LHCN-M2 (cell line): ENCODE results near the gene ST8SIA1. TPM values are rescaled to one million over a fixed set of nuclear protein-coding genes. Genes with fewer than 3 reads are reported as not detected.
A peak's percentile ranks its signal among the peaks of the same experiment; 100 is the strongest.
"Not testable (repeated sequence)": the region's sequence is repeated elsewhere in the genome, so short reads cannot be mapped to it uniquely, and the experiment has no call there.

Experiments used
- DNase-seq: peaks from one replicate; pipeline ENCODE4 v3.0.0-alpha.2; 2012; ENCODE audit warnings: low read depth
- total RNA-seq: library from RNA; depleted of rRNA; stranded (reverse); fragments of >200 nt; gene quantifications from 2 replicates; pipeline ENCODE4 v1.2.3, GENCODE V29; 2014; rRNA removed

ST8SIA1 gene
- total RNA-seq, 1 experiment from 2014 or later: 0.86 TPM

- peak; percentile 46 for DNase-seq
These were observed 162.0 kb downstream of the ST8SIA1 start for GRCh38 chr12:22172501-22172900.

GRCh38 chr12:22169376-22169775 is 165.1 kb downstream of the ST8SIA1 start:
- DNase-seq: no peak

- no peak for DNase-seq
These were observed 170.4 kb downstream of the ST8SIA1 start for GRCh38 chr12:22164139-22164538.

GRCh38 chr12:22163594-22163993 is 170.9 kb downstream of the ST8SIA1 start:
- DNase-seq: no peak

- DNase-seq: no peak
These were observed 174.0 kb downstream of the ST8SIA1 start for GRCh38 chr12:22160396-22161003.

GRCh38 chr12:22149286-22149685 is 185.2 kb downstream of the ST8SIA1 start:
- DNase-seq: not testable (repeated sequence)

- not testable (repeated sequence) for DNase-seq
These were observed 187.8 kb downstream of the ST8SIA1 start for GRCh38 chr12:22146686-22147085.

Other genes with a start within 250 kb of the ST8SIA1 start
- 12.2 and 14.9 TPM in 2 replicates for gene C2CD5, start 209.8 kb upstream of the ST8SIA1 start, total RNA-seq